ENCODE results near the gene VIT.

DNA sequence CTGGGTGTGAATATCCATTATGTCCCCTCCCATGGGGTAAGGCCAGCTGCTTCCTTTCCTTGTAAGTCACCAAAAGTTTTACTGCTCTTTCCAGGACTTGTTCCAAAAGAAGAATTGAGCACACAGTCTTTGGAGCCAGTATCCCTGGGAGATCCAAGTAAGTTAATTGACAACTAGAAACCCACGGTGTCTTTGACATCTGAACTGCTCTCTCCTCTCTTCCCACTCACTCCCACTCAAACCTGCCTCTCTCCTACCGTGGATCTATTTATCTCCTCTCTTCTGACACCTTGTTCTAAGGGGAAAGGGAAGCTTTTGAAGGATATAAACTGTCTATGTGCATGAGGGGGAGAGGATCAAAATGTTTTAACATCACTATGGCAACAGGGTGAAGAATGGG, 86.7 kb downstream of the VIT start:
- TF ChIP-seq CTCF (conservative IDR thresholded peaks at IDR 0.05; ENCODE audit: low read depth, low read length) (no peak), EZH2 (IDR thresholded peaks at IDR 0.05; ENCODE audit: low read length, unreplicated experiment) (no peak), EZH2phosphoT487 (IDR thresholded peaks at IDR 0.05; ENCODE audit: borderline replicate concordance, low read length) (no peak)
